ENCODE results near the gene KAT14. TPM values are rescaled to one million over a fixed set of nuclear protein-coding genes. Genes with fewer than 3 reads are reported as not detected.
"Not testable (repeated sequence)": the region's sequence is repeated elsewhere in the genome, so short reads cannot be mapped to it uniquely, and the experiment has no call there.

KAT14 gene
- total RNA-seq, 2 experiments from 2014 or later, result 8.5 to 9.4 TPM

- Mint-ChIP-seq H3K4me3 (no peak overlapping the region), H3K27ac (no peak overlapping the region), H3K27me3 (peaks cover 28% of the 10 kb centered on the region), H3K9me3 (peaks cover 2% of the 10 kb centered on the region), H3K36me3 (ENCODE audit: low read depth) (no peaks in the 10 kb centered on the region), H3K4me1 (ENCODE audit: low read depth) (no peaks in the 10 kb centered on the region)
- ChIA-PET POLR2A (no interaction called here), CTCF (no interaction called here)
- Histone ChIP-seq H3K9me3 (ENCODE audit: control insufficient read depth in 1 of 2, insufficient read depth in 1 of 2, low read length in 2 of 2) (no peaks in the 10 kb centered on the region), H3K36me3 (ENCODE audit: insufficient read depth, low read length) (no peaks in the 10 kb centered on the region), H3K27ac (ENCODE audit: low read depth in 1 of 2, low read length in 2 of 2) (no peak overlapping the region), H3K27me3 (ENCODE audit: control insufficient read depth in 1 of 2, insufficient read depth in 2 of 2, low read length in 2 of 2) (no peaks in the 10 kb centered on the region), H3K4me1 (ENCODE audit: insufficient read depth, low read length) (no peaks in the 10 kb centered on the region), H3K4me3 (ENCODE audit: low read length) (no peak overlapping the region)
- TF ChIP-seq CTCF (IDR thresholded peaks at IDR 0.05), result no peak
- DNase-seq (no peak), ATAC-seq (ENCODE audit: poor library complexity) (no peak)
- intact Hi-C loops (cut with DNase I, micrococcal nuclease), result no loop called here
Measured at GRCh38 chr20:18103497-18103896, 34.2 kb upstream of the KAT14 start.

GRCh38 chr20:18108326-18108725, 29.3 kb upstream of the KAT14 start:
- ATAC-seq (ENCODE audit: poor library complexity), result no peak
- intact Hi-C loops (cut with DNase I, micrococcal nuclease), result no loop called here
- ChIA-PET CTCF (interaction anchor here (1.0 kb wide), 1 partner anchor 15 kb away, joined by 4 read pairs; no protein-coding TSS in a partner anchor), POLR2A (interaction anchor here (0.6 kb wide), 1 partner anchor 516 kb away, joined by 3 read pairs; no protein-coding TSS in a partner anchor)
- DNase-seq, result no peak
- H3K27me3 ChIP-seq (ENCODE audit: control insufficient read depth in 1 of 2, insufficient read depth in 2 of 2, low read length in 2 of 2), result no peaks in the 10 kb centered on the region
- no peak overlapping the region for H3K4me3 ChIP-seq (ENCODE audit: low read length)
- Mint-ChIP-seq H3K4me3 (no peak overlapping the region), H3K27ac (no peak overlapping the region), H3K4me1 (ENCODE audit: low read depth) (no peaks in the 10 kb centered on the region), H3K36me3 (ENCODE audit: low read depth) (no peaks in the 10 kb centered on the region), H3K27me3 (peaks cover 7% of the 10 kb centered on the region), H3K9me3 (peaks cover 4% of the 10 kb centered on the region)
- no peak for TF ChIP-seq CTCF (IDR thresholded peaks at IDR 0.05)
- no peaks in the 10 kb centered on the region for H3K36me3 ChIP-seq (ENCODE audit: insufficient read depth, low read length)
- no peaks in the 10 kb centered on the region for H3K9me3 ChIP-seq (ENCODE audit: control insufficient read depth in 1 of 2, insufficient read depth in 1 of 2, low read length in 2 of 2)
- no peaks in the 10 kb centered on the region for H3K4me1 ChIP-seq (ENCODE audit: insufficient read depth, low read length)
- no peak overlapping the region for H3K27ac ChIP-seq (ENCODE audit: low read depth in 1 of 2, low read length in 2 of 2)

- H3K4me3 ChIP-seq (ENCODE audit: low read length); H3K4me1 Mint-ChIP-seq (ENCODE audit: low read depth); H3K36me3 ChIP-seq (ENCODE audit: insufficient read depth, low read length); H3K9me3 ChIP-seq (ENCODE audit: control insufficient read depth in 1 of 2, insufficient read depth in 1 of 2, low read length in 2 of 2); H3K36me3 Mint-ChIP-seq (ENCODE audit: low read depth); POLR2A ChIA-PET; ATAC-seq (ENCODE audit: poor library complexity); H3K27me3 Mint-ChIP-seq; H3K9me3 Mint-ChIP-seq; H3K4me3 Mint-ChIP-seq; H3K27ac ChIP-seq (ENCODE audit: low read depth in 1 of 2, low read length in 2 of 2); intact Hi-C loops (cut with DNase I, micrococcal nuclease); H3K4me1 ChIP-seq (ENCODE audit: insufficient read depth, low read length); CTCF ChIA-PET; H3K27me3 ChIP-seq (ENCODE audit: control insufficient read depth in 1 of 2, insufficient read depth in 2 of 2, low read length in 2 of 2): not testable (repeated sequence)
- H3K27ac Mint-ChIP-seq, result peak overlapping the region; percentile 32
- peak in 2 of 14 experiments; percentile 2 to 12 for DNase-seq
Measured at GRCh38 chr20:18128574-18128973, 9.1 kb upstream of the KAT14 start.

- H3K9me3 Mint-ChIP-seq, result peaks cover 2% of the 10 kb centered on the region
- peaks cover 10% of the 10 kb centered on the region for H3K4me1 Mint-ChIP-seq (ENCODE audit: low read depth)
- TF ChIP-seq CTCF (IDR thresholded peaks at IDR 0.05), result no peak
- peaks cover 12% of the 10 kb centered on the region for H3K4me1 ChIP-seq (ENCODE audit: insufficient read depth, low read length)
- H3K9me3 ChIP-seq (ENCODE audit: control insufficient read depth in 1 of 2, insufficient read depth in 1 of 2, low read length in 2 of 2), result peaks cover 0 to 3% of the 10 kb centered on the region in 2 experiments
- no peaks in the 10 kb centered on the region for H3K36me3 ChIP-seq (ENCODE audit: insufficient read depth, low read length)
- no peaks in the 10 kb centered on the region for H3K27me3 Mint-ChIP-seq
- H3K36me3 Mint-ChIP-seq (ENCODE audit: low read depth), result peaks cover 4% of the 10 kb centered on the region
- H3K27me3 ChIP-seq (ENCODE audit: control insufficient read depth in 1 of 2, insufficient read depth in 2 of 2, low read length in 2 of 2), result no peaks in the 10 kb centered on the region
- DNase-seq, result no peak
- ATAC-seq (ENCODE audit: poor library complexity), result no peak
- intact Hi-C loops (cut with DNase I, micrococcal nuclease), result loop anchor here in 1 of 2 experiments (10.0 kb wide), 2 partner anchors 628 to 1558 kb away; partner anchors contain the start of gene KIF16B
- ChIA-PET POLR2A (no interaction called here), CTCF (no interaction called here)
- H3K4me3 ChIP-seq (ENCODE audit: low read length), result no peak overlapping the region
- H3K4me3 Mint-ChIP-seq, result no peak overlapping the region
- no peak overlapping the region for H3K27ac Mint-ChIP-seq
- no peak overlapping the region for H3K27ac ChIP-seq (ENCODE audit: low read depth in 1 of 2, low read length in 2 of 2)
Measured at GRCh38 chr20:18132663-18133062, 5.0 kb upstream of the KAT14 start.
